Measurements from ENCODE around the gene EHBP1.

EHBP1 gene

GRCh38 chr2:62895632-62896009 lies 190.1 kb downstream of the EHBP1 start:
- DNase-seq: no peak

- no peak for DNase-seq
These were observed 191.8 kb downstream of the EHBP1 start for GRCh38 chr2:62897187-62897827.

- DNase-seq: no peak
These were observed 198.8 kb downstream of the EHBP1 start for GRCh38 chr2:62904344-62904743.

GRCh38 chr2:62908145-62908544 lies 202.6 kb downstream of the EHBP1 start:
- DNase-seq: no peak

GRCh38 chr2:62913311-62913710 lies 207.8 kb downstream of the EHBP1 start:
- no peak for DNase-seq

- DNase-seq: no peak
These were observed 213.5 kb downstream of the EHBP1 start for GRCh38 chr2:62919041-62919440.

GRCh38 chr2:62920070-62920469 lies 214.6 kb downstream of the EHBP1 start:
- DNase-seq: no peak

GRCh38 chr2:62923242-62923641 lies 217.7 kb downstream of the EHBP1 start:
- no peak for DNase-seq

- DNase-seq: no peak
These were observed 218.4 kb downstream of the EHBP1 start for GRCh38 chr2:62923881-62924280.

- no peak for DNase-seq
These were observed 222.5 kb downstream of the EHBP1 start for GRCh38 chr2:62928015-62928414.

- no peak for DNase-seq
These were observed 226.0 kb downstream of the EHBP1 start for GRCh38 chr2:62931536-62931935.

GRCh38 chr2:62933398-62933917 lies 227.9 kb downstream of the EHBP1 start:
- no peak for DNase-seq

- DNase-seq: no peak
These were observed 229.0 kb downstream of the EHBP1 start for GRCh38 chr2:62934517-62934916.

- no peak for DNase-seq
These were observed 232.6 kb downstream of the EHBP1 start for GRCh38 chr2:62938126-62938525.

- no peak for DNase-seq
These were observed 234.4 kb downstream of the EHBP1 start for GRCh38 chr2:62939735-62940491.

GRCh38 chr2:62940697-62941096 lies 235.2 kb downstream of the EHBP1 start:
- DNase-seq: no peak

GRCh38 chr2:62941413-62941812 lies 235.9 kb downstream of the EHBP1 start:
- DNase-seq: no peak

- DNase-seq: no peak
These were observed 238.8 kb downstream of the EHBP1 start for GRCh38 chr2:62944362-62944761.

GRCh38 chr2:62947403-62947802 lies 241.9 kb downstream of the EHBP1 start:
- no peak for DNase-seq

- no peak for DNase-seq
These were observed 251.1 kb downstream of the EHBP1 start for GRCh38 chr2:62956651-62957050.

GRCh38 chr2:62958206-62958605 lies 252.7 kb downstream of the EHBP1 start:
- DNase-seq: no peak

- no peak for DNase-seq
These were observed 258.5 kb downstream of the EHBP1 start for GRCh38 chr2:62964050-62964449.

- no peak for DNase-seq
These were observed 259.2 kb downstream of the EHBP1 start for GRCh38 chr2:62964671-62965070.

- no peak for DNase-seq
These were observed 261.5 kb downstream of the EHBP1 start for GRCh38 chr2:62966991-62967390.

GRCh38 chr2:62968168-62968567 lies 262.7 kb downstream of the EHBP1 start:
- DNase-seq: no peak
